ENCODE measurements around the gene CLEC4M.
A peak's percentile ranks its signal among the peaks of the same experiment; 100 is the strongest.

Gene CLEC4M

DNA sequence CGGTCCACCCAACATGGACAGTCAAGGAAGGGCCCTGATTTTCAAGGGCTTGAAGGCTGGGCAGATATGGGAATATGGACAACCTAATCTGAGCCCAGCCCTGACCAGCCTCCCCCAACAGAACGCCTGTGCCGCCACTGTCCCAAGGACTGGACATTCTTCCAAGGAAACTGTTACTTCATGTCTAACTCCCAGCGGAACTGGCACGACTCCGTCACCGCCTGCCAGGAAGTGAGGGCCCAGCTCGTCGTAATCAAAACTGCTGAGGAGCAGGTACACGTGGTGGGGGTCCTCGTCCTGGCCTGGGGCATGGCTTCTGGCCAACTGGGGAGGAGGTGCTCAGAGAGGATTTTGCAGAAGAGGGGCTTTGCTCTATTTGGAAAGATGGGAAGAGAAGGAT, 3.5 kb downstream of the CLEC4M start:
- TF ChIP-seq, protein P1, sequence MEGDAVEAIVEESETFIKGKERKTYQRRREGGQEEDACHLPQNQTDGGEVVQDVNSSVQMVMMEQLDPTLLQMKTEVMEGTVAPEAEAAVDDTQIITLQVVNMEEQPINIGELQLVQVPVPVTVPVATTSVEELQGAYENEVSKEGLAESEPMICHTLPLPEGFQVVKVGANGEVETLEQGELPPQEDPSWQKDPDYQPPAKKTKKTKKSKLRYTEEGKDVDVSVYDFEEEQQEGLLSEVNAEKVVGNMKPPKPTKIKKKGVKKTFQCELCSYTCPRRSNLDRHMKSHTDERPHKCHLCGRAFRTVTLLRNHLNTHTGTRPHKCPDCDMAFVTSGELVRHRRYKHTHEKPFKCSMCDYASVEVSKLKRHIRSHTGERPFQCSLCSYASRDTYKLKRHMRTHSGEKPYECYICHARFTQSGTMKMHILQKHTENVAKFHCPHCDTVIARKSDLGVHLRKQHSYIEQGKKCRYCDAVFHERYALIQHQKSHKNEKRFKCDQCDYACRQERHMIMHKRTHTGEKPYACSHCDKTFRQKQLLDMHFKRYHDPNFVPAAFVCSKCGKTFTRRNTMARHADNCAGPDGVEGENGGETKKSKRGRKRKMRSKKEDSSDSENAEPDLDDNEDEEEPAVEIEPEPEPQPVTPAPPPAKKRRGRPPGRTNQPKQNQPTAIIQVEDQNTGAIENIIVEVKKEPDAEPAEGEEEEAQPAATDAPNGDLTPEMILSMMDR (IDR thresholded peaks at IDR 0.05): no peak
- Histone ChIP-seq H3K27me3 (no peaks in the 10 kb centered on the region), H3K9me3 (no peaks in the 10 kb centered on the region), H3K4me3 (ENCODE audit: low read depth in 1 of 2, low read length in 1 of 2) (no peak overlapping the region), H3K36me3 (no peaks in the 10 kb centered on the region), H3K27ac (no peak overlapping the region), H3K4me1 (ENCODE audit: control insufficient read depth in 1 of 2, insufficient read depth in 1 of 2, low read depth in 1 of 2, low read length in 1 of 2) (no peaks in the 10 kb centered on the region)

DNA sequence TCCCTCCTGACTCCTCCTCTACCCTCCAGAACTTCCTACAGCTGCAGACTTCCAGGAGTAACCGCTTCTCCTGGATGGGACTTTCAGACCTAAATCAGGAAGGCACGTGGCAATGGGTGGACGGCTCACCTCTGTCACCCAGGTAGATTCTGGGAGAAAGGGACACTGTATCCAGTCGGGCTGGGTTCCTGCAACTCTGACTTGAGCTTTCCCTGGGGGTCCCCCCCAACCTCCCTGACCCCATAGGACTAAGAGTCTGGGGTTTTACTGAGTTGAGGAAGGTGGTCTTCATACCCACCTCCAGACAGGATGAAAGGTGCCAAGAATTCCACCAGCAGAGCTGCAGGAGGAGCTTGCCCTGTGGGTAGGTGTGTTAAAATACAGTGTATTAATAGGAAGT, 4.4 kb downstream of the CLEC4M start:
- no peaks in the 10 kb centered on the region for H3K36me3 ChIP-seq
- H3K4me3 ChIP-seq (ENCODE audit: low read depth in 1 of 2, low read length in 1 of 2): no peak overlapping the region
- TF ChIP-seq, protein P1 (IDR thresholded peaks at IDR 0.05): no peak
- peaks cover 0 to 4% of the 10 kb centered on the region in 2 experiments for H3K4me1 ChIP-seq (ENCODE audit: control insufficient read depth in 1 of 2, insufficient read depth in 1 of 2, low read depth in 1 of 2, low read length in 1 of 2)
- no peaks in the 10 kb centered on the region for H3K27me3 ChIP-seq
- no peaks in the 10 kb centered on the region for H3K9me3 ChIP-seq
- H3K27ac ChIP-seq: no peak overlapping the region

GRCh38 chr19:7769171-7769570, 6.1 kb downstream of the CLEC4M start:
- TF ChIP-seq, protein P1 (IDR thresholded peaks at IDR 0.05): no peak
- H3K4me1 ChIP-seq (ENCODE audit: control insufficient read depth in 1 of 2, insufficient read depth in 1 of 2, low read depth in 1 of 2, low read length in 1 of 2): peaks cover 5 to 15% of the 10 kb centered on the region in 2 experiments
- H3K4me3 ChIP-seq (ENCODE audit: low read depth in 1 of 2, low read length in 1 of 2): no peak overlapping the region
- no peaks in the 10 kb centered on the region for H3K36me3 ChIP-seq
- H3K27me3 ChIP-seq: no peaks in the 10 kb centered on the region
- H3K27ac ChIP-seq: no peak overlapping the region
- no peaks in the 10 kb centered on the region for H3K9me3 ChIP-seq

GRCh38 chr19:7771072-7771471, 8.0 kb downstream of the CLEC4M start:
- TF ChIP-seq, protein P1 (IDR thresholded peaks at IDR 0.05): no peak

DNA sequence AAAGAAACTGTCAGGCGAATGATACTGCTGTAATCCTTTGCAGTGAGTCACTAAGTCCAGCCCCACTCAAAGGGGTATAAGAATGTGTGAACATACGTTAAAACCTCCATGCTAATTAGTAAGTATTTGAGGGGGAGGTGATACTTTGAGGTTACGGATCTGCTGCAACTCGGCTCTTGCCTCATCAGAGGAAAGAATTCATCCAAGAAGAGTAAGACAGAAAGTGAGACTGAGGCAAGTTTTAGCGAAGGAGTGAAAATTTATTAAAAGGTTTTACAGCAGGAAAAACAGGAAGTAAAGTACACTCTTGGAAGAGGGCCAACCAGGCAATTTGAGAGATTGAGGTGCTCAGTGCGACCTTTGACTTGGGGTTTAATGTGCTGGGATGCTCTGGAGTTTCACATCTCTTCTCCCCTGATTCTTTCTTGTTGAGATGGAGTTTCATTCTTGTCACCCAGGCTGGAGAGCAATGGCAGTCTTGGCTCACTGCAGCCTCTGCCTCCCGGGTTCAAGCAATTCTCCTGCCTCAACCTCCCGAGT, 9.8 kb downstream of the CLEC4M start:
- H3K27ac ChIP-seq: peak overlapping the region; percentile 57

More at GRCh38 chr19:7771072-7771471, 8.0 kb downstream of the CLEC4M start:
- no peak overlapping the region for H3K4me3 ChIP-seq (ENCODE audit: low read depth in 1 of 2, low read length in 1 of 2)
- no peak overlapping the region for H3K27ac ChIP-seq
- no peaks in the 10 kb centered on the region for H3K27me3 ChIP-seq
- H3K9me3 ChIP-seq: no peaks in the 10 kb centered on the region
- no peaks in the 10 kb centered on the region for H3K36me3 ChIP-seq
- peaks cover 5 to 15% of the 10 kb centered on the region in 2 experiments for H3K4me1 ChIP-seq (ENCODE audit: control insufficient read depth in 1 of 2, insufficient read depth in 1 of 2, low read depth in 1 of 2, low read length in 1 of 2)

More for the DNA sequence above, 9.8 kb downstream of the CLEC4M start:
- Histone ChIP-seq H3K4me3 (ENCODE audit: low read depth in 1 of 2, low read length in 1 of 2) (peak overlapping the region in 1 of 2 experiments; percentile 10), H3K9me3 (no peaks in the 10 kb centered on the region), H3K4me1 (ENCODE audit: control insufficient read depth in 1 of 2, insufficient read depth in 1 of 2, low read depth in 1 of 2, low read length in 1 of 2) (peaks cover 5 to 15% of the 10 kb centered on the region in 2 experiments), H3K27me3 (no peaks in the 10 kb centered on the region), H3K36me3 (no peaks in the 10 kb centered on the region)
- TF ChIP-seq, protein P1 (IDR thresholded peaks at IDR 0.05): no peak

All from neutrophil (primary cell).